Measurements from ENCODE around the gene FGF12. TPM values are rescaled to one million over a fixed set of nuclear protein-coding genes. Genes with fewer than 3 reads are reported as not detected.
A peak's percentile ranks its signal among the peaks of the same experiment; 100 is the strongest.

The FGF12 gene
- total and polyA plus RNA-seq, 2 donors (not counting 1 experiment from before 2014, with no cell fraction given) = 0.17 TPM; not detected in 1

- Histone ChIP-seq H3K27me3 (ENCODE audit: control insufficient read depth, insufficient read depth, low read length) (no peaks in the 10 kb centered on the region), H3K9ac (ENCODE audit: insufficient read depth, low read length) (no peak overlapping the region), H3K79me2 (ENCODE audit: control insufficient read depth, insufficient read depth, low read length) (no peaks in the 10 kb centered on the region), H3K4me3 (replicated peaks in 1 of 4; ENCODE audit: control extremely low read depth in 1 of 4, insufficient read depth in 1 of 4, low read depth in 3 of 4, low read length in 4 of 4) (no peak overlapping the region), H3K4me2 (ENCODE audit: extremely low read depth, insufficient read depth, low read length) (no peak overlapping the region), H3K9me3 (ENCODE audit: control insufficient read depth, insufficient read depth, low read depth, low read length) (no peaks in the 10 kb centered on the region), H4K20me1 (ENCODE audit: control insufficient read depth, extremely low read depth, insufficient read depth, low read length) (no peaks in the 10 kb centered on the region), H3K36me3 (ENCODE audit: control insufficient read depth, insufficient read depth, low read length) (no peaks in the 10 kb centered on the region), H3K4me1 (ENCODE audit: control insufficient read depth, extremely low read depth, insufficient read depth, low read length) (no peaks in the 10 kb centered on the region), H2AFZ (ENCODE audit: low read length) (no peak overlapping the region), H3K27ac (ENCODE audit: insufficient read depth, low read length) (no peak overlapping the region)
- TF ChIP-seq EZH2 (IDR thresholded peaks at IDR 0.05; ENCODE audit: low read length, missing control alignments) (no peak), CTCF (conservative IDR thresholded peaks at IDR 0.05 in 1 of 2, IDR thresholded peaks at IDR 0.05 in 1 of 2; ENCODE audit: low read depth in 1 of 2, low read length in 2 of 2) (no peak)
- no peak for DNase-seq (ENCODE audit: low read depth in 2 of 2)
Observed at GRCh38 chr3:192354687-192355086, 372.7 kb downstream of the FGF12 start.

GRCh38 chr3:192352142-192352541 lies 375.2 kb downstream of the FGF12 start:
- H3K36me3 ChIP-seq (ENCODE audit: control insufficient read depth, insufficient read depth, low read length) = no peaks in the 10 kb centered on the region
- H3K27me3 ChIP-seq (ENCODE audit: control insufficient read depth, insufficient read depth, low read length) = no peaks in the 10 kb centered on the region
- no peak overlapping the region for H3K4me2 ChIP-seq (ENCODE audit: extremely low read depth, insufficient read depth, low read length)
- no peak for TF ChIP-seq CTCF (conservative IDR thresholded peaks at IDR 0.05 in 1 of 2, IDR thresholded peaks at IDR 0.05 in 1 of 2; ENCODE audit: low read depth in 1 of 2, low read length in 2 of 2)
- H3K4me1 ChIP-seq (ENCODE audit: control insufficient read depth, extremely low read depth, insufficient read depth, low read length) = no peaks in the 10 kb centered on the region
- no peak overlapping the region for H3K27ac ChIP-seq (ENCODE audit: insufficient read depth, low read length)
- no peak for DNase-seq (ENCODE audit: low read depth in 2 of 2)
- H3K9me3 ChIP-seq (ENCODE audit: control insufficient read depth, insufficient read depth, low read depth, low read length) = no peaks in the 10 kb centered on the region
- no peak overlapping the region for H3K4me3 ChIP-seq (replicated peaks in 1 of 4; ENCODE audit: control extremely low read depth in 1 of 4, insufficient read depth in 1 of 4, low read depth in 3 of 4, low read length in 4 of 4)
- H2AFZ ChIP-seq (ENCODE audit: low read length) = no peak overlapping the region
- H3K9ac ChIP-seq (ENCODE audit: insufficient read depth, low read length) = no peak overlapping the region
- H4K20me1 ChIP-seq (ENCODE audit: control insufficient read depth, extremely low read depth, insufficient read depth, low read length) = no peaks in the 10 kb centered on the region
- no peaks in the 10 kb centered on the region for H3K79me2 ChIP-seq (ENCODE audit: control insufficient read depth, insufficient read depth, low read length)

- TF ChIP-seq EZH2 (IDR thresholded peaks at IDR 0.05; ENCODE audit: low read length, missing control alignments) (no peak), CTCF (conservative IDR thresholded peaks at IDR 0.05 in 1 of 2, IDR thresholded peaks at IDR 0.05 in 1 of 2; ENCODE audit: low read depth in 1 of 2, low read length in 2 of 2) (no peak)
- H3K27me3 ChIP-seq (ENCODE audit: control insufficient read depth, insufficient read depth, low read length) = no peaks in the 10 kb centered on the region
- DNase-seq (ENCODE audit: low read depth in 2 of 2) = peak in 1 of 2 donors; percentile 9
- H4K20me1 ChIP-seq (ENCODE audit: control insufficient read depth, extremely low read depth, insufficient read depth, low read length) = no peaks in the 10 kb centered on the region
- H3K4me2 ChIP-seq (ENCODE audit: extremely low read depth, insufficient read depth, low read length) = no peak overlapping the region
- H3K79me2 ChIP-seq (ENCODE audit: control insufficient read depth, insufficient read depth, low read length) = no peaks in the 10 kb centered on the region
- no peak overlapping the region for H2AFZ ChIP-seq (ENCODE audit: low read length)
- H3K4me1 ChIP-seq (ENCODE audit: control insufficient read depth, extremely low read depth, insufficient read depth, low read length) = no peaks in the 10 kb centered on the region
- no peak overlapping the region for H3K4me3 ChIP-seq (replicated peaks in 1 of 4; ENCODE audit: control extremely low read depth in 1 of 4, insufficient read depth in 1 of 4, low read depth in 3 of 4, low read length in 4 of 4)
- no peaks in the 10 kb centered on the region for H3K36me3 ChIP-seq (ENCODE audit: control insufficient read depth, insufficient read depth, low read length)
- no peak overlapping the region for H3K9ac ChIP-seq (ENCODE audit: insufficient read depth, low read length)
- no peaks in the 10 kb centered on the region for H3K9me3 ChIP-seq (ENCODE audit: control insufficient read depth, insufficient read depth, low read depth, low read length)
- no peak overlapping the region for H3K27ac ChIP-seq (ENCODE audit: insufficient read depth, low read length)
Observed at GRCh38 chr3:192351441-192351840, 375.9 kb downstream of the FGF12 start.
